ENCODE results near the gene CTXND1.

- TF ChIP-seq POLR2AphosphoS5 (IDR thresholded peaks at IDR 0.05; ENCODE audit: low read depth, low read length) (no peak), REST (IDR thresholded peaks at IDR 0.05; ENCODE audit: insufficient read depth in 1 of 2, low read depth in 2 of 2, low read length in 2 of 2) (no peak), SIN3A (IDR thresholded peaks at IDR 0.05; ENCODE audit: borderline replicate concordance, insufficient read depth, low read length) (no peak), FOXP2 (optimal IDR thresholded peaks at IDR 0.05; ENCODE audit: borderline replicate concordance, extremely low read depth, extremely low read length, insufficient read depth) (no peak)
Measured at GRCh38 chr15:80233581-80233980, 18.4 kb downstream of the CTXND1 start.

Data from PFSK-1 (cell line).